Endothelial cell of umbilical vein (primary cell): Measurements from ENCODE around the gene KLC1. TPM values are rescaled to one million over a fixed set of nuclear protein-coding genes. Genes with fewer than 3 reads are reported as not detected.

Experiments used
- BruUV-seq: library from RNA; stranded (reverse); fragments of 400-500 nt; replicated peaks from 2 replicates; lab custom pipeline; 2021; lab: Mats Ljungman, UMichigan
- CTCF ChIA-PET: fragments of 300-600, 350-600 bp; sonication (Branson Sonifier 250); formaldehyde crosslinking; loops from one replicate; lab custom pipeline; 2021; ENCODE audit warnings: antibody characterized with exemption, inconsistent platforms; lab: Charles Lee
- POLR2A ChIA-PET: fragments of 300-600, 350-600 bp; sonication (Branson Sonifier 250); formaldehyde crosslinking; loops from one replicate; lab custom pipeline; 2021; ENCODE audit warnings: antibody characterized with exemption, inconsistent platforms; lab: Charles Lee
- DNase-seq: peaks from one replicate; pipeline ENCODE4 v3.0.0-alpha.2; 2011; ENCODE audit warnings: low read depth, low spot score
- FAIRE-seq: peaks from 2 replicates; lab custom pipeline; 2011; peaks lifted over from hg19 to GRCh38; lab: Jason Lieb, UNC
- H2AFZ ChIP-seq: 2 replicates; pipeline ENCODE4 v1.6.0; 2012; ENCODE audit warnings: low read depth, low read length, control low read depth, inconsistent platforms
- H3K27ac ChIP-seq: 2 replicates; pipeline ENCODE4 v1.5.1; 2011; ENCODE audit warnings: low read depth, mild to moderate bottlenecking, control low read depth, low read length, moderate library complexity; ENCODE audit not compliant: insufficient read depth
- H3K27me3 ChIP-seq, 2 experiments: 2 replicates each; pipeline versions ENCODE4 v1.6.0 to v1.6.1; 2011; ENCODE audit warnings: low read length in 2 of 2, mixed read lengths in 1 of 2; ENCODE audit not compliant: control insufficient read depth in 2 of 2, insufficient read depth in 2 of 2
- H3K36me3 ChIP-seq, 2 experiments: 2 replicates in 1 of 2; 3 replicates in 1 of 2; pipeline ENCODE4 v1.5.1; 2011; ENCODE audit warnings: low read length in 2 of 2, mild to moderate bottlenecking in 1 of 2, moderate library complexity in 1 of 2; ENCODE audit not compliant: control insufficient read depth in 2 of 2, insufficient read depth in 2 of 2; ENCODE audit errors: extremely low read depth in 1 of 2
- H3K4me1 ChIP-seq: 3 replicates; pipeline ENCODE4 v1.5.1; 2011; ENCODE audit warnings: mild to moderate bottlenecking, low read length; ENCODE audit not compliant: control insufficient read depth, insufficient read depth; ENCODE audit errors: extremely low read depth
- H3K4me2 ChIP-seq: 2 replicates; pipeline ENCODE4 v1.6.1; 2011; ENCODE audit warnings: low read length, control low read depth, mixed read lengths; ENCODE audit not compliant: insufficient read depth
- H3K4me3 ChIP-seq, 3 experiments: fragments of 200-600 bp in 1 of 3; sonication (generic), shearing (Covaris generic) in 1 of 3; replicated peaks in 1 of 3; 2 replicates each; pipeline ENCODE4 v1.5.1; 2011 to 2016; ENCODE audit warnings: control low read depth in 3 of 3, low read length in 3 of 3, mild to moderate bottlenecking in 2 of 3, inconsistent platforms in 1 of 3, low read depth in 1 of 3, moderate library complexity in 1 of 3; ENCODE audit not compliant: insufficient read depth in 1 of 3
- H3K79me2 ChIP-seq: 2 replicates; pipeline ENCODE4 v1.6.0; 2012; ENCODE audit warnings: low read length, inconsistent platforms; ENCODE audit not compliant: control insufficient read depth, insufficient read depth
- H3K9ac ChIP-seq: replicated peaks from 2 replicates; pipeline ENCODE3; 2011; ENCODE audit warnings: low read length, control low read depth; ENCODE audit not compliant: insufficient read depth; ENCODE audit errors: extremely low read depth
- H3K9me1 ChIP-seq: replicated peaks from 3 replicates; pipeline ENCODE4 v1.6.0; 2011; ENCODE audit warnings: mild to moderate bottlenecking, low read length; ENCODE audit not compliant: control insufficient read depth, insufficient read depth; ENCODE audit errors: extremely low read depth
- H3K9me3 ChIP-seq: replicated peaks from 2 replicates; pipeline ENCODE4 v1.5.1; 2012; ENCODE audit warnings: low read length, inconsistent platforms; ENCODE audit not compliant: control insufficient read depth, insufficient read depth
- H4K20me1 ChIP-seq: replicated peaks from 2 replicates; pipeline ENCODE3; 2011; ENCODE audit warnings: mild to moderate bottlenecking, low read length; ENCODE audit not compliant: control insufficient read depth, insufficient read depth; ENCODE audit errors: extremely low read depth
- EZH2 ChIP-seq: IDR thresholded peaks from 2 replicates; pipeline ENCODE4 v1.6.1; 2012; ENCODE audit warnings: borderline replicate concordance, low read depth, mild to moderate bottlenecking, moderate library complexity, low read length, inconsistent platforms; ENCODE audit not compliant: severe bottlenecking
- FOS ChIP-seq: IDR thresholded peaks from 2 replicates; pipeline ENCODE4 v1.6.1; 2011; ENCODE audit warnings: mild to moderate bottlenecking, low read length, moderate library complexity, borderline replicate concordance; ENCODE audit not compliant: insufficient read depth
- GATA2 ChIP-seq: IDR thresholded peaks from 2 replicates; pipeline ENCODE4 v1.7.0; 2011; ENCODE audit warnings: low read depth, mild to moderate bottlenecking, moderate library complexity, mixed read lengths, low read length; ENCODE audit not compliant: insufficient read length, insufficient read depth
- JUN ChIP-seq: IDR thresholded peaks from 2 replicates; pipeline ENCODE4 v1.6.1; 2011; ENCODE audit warnings: borderline replicate concordance, low read depth; ENCODE audit not compliant: insufficient read length, insufficient read depth
- MYC ChIP-seq: IDR thresholded peaks from one replicate; pipeline ENCODE4 v1.6.1; 2011; ENCODE audit warnings: mild to moderate bottlenecking, low read depth, low read length
- POLR2A ChIP-seq: IDR thresholded peaks from 2 replicates; pipeline ENCODE4 v1.6.1; 2012; ENCODE audit warnings: low read depth, mild to moderate bottlenecking, control low read depth, low read length
- POLR2AphosphoS5 ChIP-seq: IDR thresholded peaks from 2 replicates; pipeline ENCODE4 v1.6.1; 2012; ENCODE audit warnings: low read depth, mild to moderate bottlenecking, control low read depth, low read length, moderate library complexity; ENCODE audit not compliant: insufficient read depth
- dilution Hi-C: fragments of 300-500 bp; cut with MboI; formaldehyde crosslinking; loops from one replicate; pipeline ENCODE4 v1.15.0; 2019; ENCODE audit warnings: low sequenced_read_pairs; ENCODE audit not compliant: extremely low pct_ligation_motif_present
- intact Hi-C: fragments of 100-400 bp; cut with micrococcal nuclease; formaldehyde crosslinking; loops from one replicate; pipeline ENCODE4 v1.10.0; 2022
- polyA plus RNA-seq, 4 experiments: library from polyadenylated mRNA; depleted of rRNA in 3 of 4; stranded (reverse) in 3 of 4; unstranded in 1 of 4; fragments of >200 nt; gene quantifications; 2 replicates each; pipeline versions ENCODE4 v1.2.1 to v1.2.3, GENCODE V29; 2011 to 2012; ENCODE audit warnings: missing spikeins in 1 of 4
- total RNA-seq: library from RNA; stranded (reverse); gene quantifications from 2 replicates; pipeline ENCODE4 v1.2.3, GENCODE V29; 2021
- TF ChIP-seq, protein P1 (sequence below): IDR thresholded peaks from 2 replicates; pipeline ENCODE4 v1.6.1; 2011; ENCODE audit not compliant: insufficient read depth, insufficient read length
- TF ChIP-seq, protein P2 (sequence below), 2 donors: IDR thresholded peaks; 1 replicate in 1 of 2; 2 replicates in 1 of 2; pipeline ENCODE4 v1.5.1; 2011; ENCODE audit warnings: low read length in 2 of 2, mild to moderate bottlenecking in 2 of 2, moderate library complexity in 2 of 2, control low read depth in 1 of 2, inconsistent platforms in 1 of 2, low read depth in 1 of 2; ENCODE audit not compliant: insufficient read depth in 1 of 2; ENCODE audit errors: extremely low read depth in 1 of 2

Gene KLC1
- total and polyA plus RNA-seq, 2 donors (not counting 3 experiments of a cell fraction or from before 2014, with no cell fraction given), result 124 to 233 TPM

GRCh38 chr14:103692871-103693270 is 63.9 kb downstream of the KLC1 start:
- FAIRE-seq (no peak), DNase-seq (no peak)
- Histone ChIP-seq H3K79me2 (peaks cover 13% of the 10 kb centered on the region), H2AFZ (no peak overlapping the region), H3K9ac (no peak overlapping the region), H4K20me1 (peaks cover 3% of the 10 kb centered on the region), H3K27me3 (no peaks in the 10 kb centered on the region), H3K4me1 (peaks cover 9% of the 10 kb centered on the region), H3K9me1 (no peaks in the 10 kb centered on the region), H3K36me3 (peaks cover 14 to 19% of the 10 kb centered on the region in 2 experiments), H3K4me2 (no peak overlapping the region), H3K9me3 (no peaks in the 10 kb centered on the region), H3K4me3 (no peak overlapping the region), H3K27ac (no peak overlapping the region)
- intact Hi-C loops, result no loop called here
- no TSS peak for BruUV-seq
- POLR2A ChIA-PET, result no interaction called here
- no peak for TF ChIP-seq MYC
- TF ChIP-seq, protein P1, sequence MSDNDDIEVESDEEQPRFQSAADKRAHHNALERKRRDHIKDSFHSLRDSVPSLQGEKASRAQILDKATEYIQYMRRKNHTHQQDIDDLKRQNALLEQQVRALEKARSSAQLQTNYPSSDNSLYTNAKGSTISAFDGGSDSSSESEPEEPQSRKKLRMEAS, result no peak
- TF ChIP-seq POLR2AphosphoS5, result no peak
- TF ChIP-seq FOS, result no peak
- TF ChIP-seq GATA2, result no peak
- TF ChIP-seq JUN, result no peak
- TF ChIP-seq POLR2A, result no peak
- TF ChIP-seq, protein P2, sequence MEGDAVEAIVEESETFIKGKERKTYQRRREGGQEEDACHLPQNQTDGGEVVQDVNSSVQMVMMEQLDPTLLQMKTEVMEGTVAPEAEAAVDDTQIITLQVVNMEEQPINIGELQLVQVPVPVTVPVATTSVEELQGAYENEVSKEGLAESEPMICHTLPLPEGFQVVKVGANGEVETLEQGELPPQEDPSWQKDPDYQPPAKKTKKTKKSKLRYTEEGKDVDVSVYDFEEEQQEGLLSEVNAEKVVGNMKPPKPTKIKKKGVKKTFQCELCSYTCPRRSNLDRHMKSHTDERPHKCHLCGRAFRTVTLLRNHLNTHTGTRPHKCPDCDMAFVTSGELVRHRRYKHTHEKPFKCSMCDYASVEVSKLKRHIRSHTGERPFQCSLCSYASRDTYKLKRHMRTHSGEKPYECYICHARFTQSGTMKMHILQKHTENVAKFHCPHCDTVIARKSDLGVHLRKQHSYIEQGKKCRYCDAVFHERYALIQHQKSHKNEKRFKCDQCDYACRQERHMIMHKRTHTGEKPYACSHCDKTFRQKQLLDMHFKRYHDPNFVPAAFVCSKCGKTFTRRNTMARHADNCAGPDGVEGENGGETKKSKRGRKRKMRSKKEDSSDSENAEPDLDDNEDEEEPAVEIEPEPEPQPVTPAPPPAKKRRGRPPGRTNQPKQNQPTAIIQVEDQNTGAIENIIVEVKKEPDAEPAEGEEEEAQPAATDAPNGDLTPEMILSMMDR (IDR thresholded peaks at IDR 0.05; ENCODE audit: extremely low read depth in 1 of 2, insufficient read depth in 1 of 2, low read depth in 1 of 2, low read length in 2 of 2), result no peak
- no peak for TF ChIP-seq EZH2
- CTCF ChIA-PET, result interaction anchor here (2.6 kb wide), 1 partner anchor 11 kb away, joined by 10 read pairs; no protein-coding TSS in a partner anchor
- dilution Hi-C loops, result no loop called here
